NCI-H2029 (cell line): Measurements from ENCODE around the gene RBBP8.

Experiments
- DNase-seq: peaks from one replicate; lab custom pipeline; 2025; lab: John Stamatoyannopoulos, UW

Gene RBBP8

GRCh38 chr18:23063502-23063901 lies 130.4 kb downstream of the RBBP8 start:
- DNase-seq: no peak

- no peak for DNase-seq
Measured at GRCh38 chr18:23065234-23065806, 132.2 kb downstream of the RBBP8 start.

GRCh38 chr18:23066060-23066459 lies 132.9 kb downstream of the RBBP8 start:
- no peak for DNase-seq

GRCh38 chr18:23066504-23067039 lies 133.4 kb downstream of the RBBP8 start:
- no peak for DNase-seq

- DNase-seq: no peak
Measured at GRCh38 chr18:23067236-23067635, 134.1 kb downstream of the RBBP8 start.

GRCh38 chr18:23068011-23068410 lies 134.9 kb downstream of the RBBP8 start:
- DNase-seq: no peak

- DNase-seq: no peak
Measured at GRCh38 chr18:23068570-23069310, 135.6 kb downstream of the RBBP8 start.

GRCh38 chr18:23069481-23069880 lies 136.4 kb downstream of the RBBP8 start:
- no peak for DNase-seq

GRCh38 chr18:23069898-23070297 lies 136.8 kb downstream of the RBBP8 start:
- DNase-seq: no peak

GRCh38 chr18:23071285-23071684 lies 138.2 kb downstream of the RBBP8 start:
- DNase-seq: no peak

GRCh38 chr18:23072079-23072478 lies 139.0 kb downstream of the RBBP8 start:
- DNase-seq: no peak

GRCh38 chr18:23073996-23074606 lies 141.0 kb downstream of the RBBP8 start:
- DNase-seq: no peak
